ENCODE results near the gene ADAMTS18. TPM values are rescaled to one million over a fixed set of nuclear protein-coding genes. Genes with fewer than 3 reads are reported as not detected.

Gene ADAMTS18
- total and polyA plus RNA-seq, 4 donors, result under 0.01 to 0.17 TPM; not detected in 2

DNA sequence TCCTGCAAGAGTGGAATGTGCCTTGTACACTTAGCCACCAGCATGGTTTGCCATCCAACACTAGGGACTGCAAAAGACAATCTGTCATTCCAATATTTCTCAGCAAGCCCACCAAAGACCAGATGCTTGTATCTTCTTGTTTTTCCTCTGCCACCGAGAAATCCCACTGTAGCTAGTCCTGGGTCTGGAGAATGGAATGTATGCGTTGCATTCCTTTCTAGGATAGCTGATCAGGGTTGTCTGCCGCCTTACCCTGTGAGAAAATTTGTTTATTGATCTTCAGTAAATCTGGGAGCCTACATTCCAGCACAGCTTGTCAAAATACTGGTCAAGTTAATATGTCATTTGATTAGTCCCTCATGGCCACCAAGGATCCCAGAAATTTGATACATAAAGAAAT is 28.1 kb upstream of the ADAMTS18 start:
- H3K27ac ChIP-seq (ENCODE audit: low read depth in 1 of 2, low read length in 2 of 2), result no peak overlapping the region
- WGBS, result 19% methylated on average over 3 of the region's 3 CpGs
- TF ChIP-seq FOXA1 (IDR thresholded peaks at IDR 0.05) (no peak), REST (IDR thresholded peaks at IDR 0.05) (no peak), MAX (IDR thresholded peaks at IDR 0.05) (no peak), FOXA2 (IDR thresholded peaks at IDR 0.05) (no peak), EGR1 (IDR thresholded peaks at IDR 0.05; ENCODE audit: low read depth in 2 of 2) (no peak), TAF1 (conservative IDR thresholded peaks at IDR 0.05) (no peak), ZBTB33 (IDR thresholded peaks at IDR 0.05) (no peak), RXRA (IDR thresholded peaks at IDR 0.05) (no peak)
- TF ChIP-seq, protein P1, sequence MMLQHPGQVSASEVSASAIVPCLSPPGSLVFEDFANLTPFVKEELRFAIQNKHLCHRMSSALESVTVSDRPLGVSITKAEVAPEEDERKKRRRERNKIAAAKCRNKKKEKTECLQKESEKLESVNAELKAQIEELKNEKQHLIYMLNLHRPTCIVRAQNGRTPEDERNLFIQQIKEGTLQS (IDR thresholded peaks at IDR 0.05), result no peak

DNA sequence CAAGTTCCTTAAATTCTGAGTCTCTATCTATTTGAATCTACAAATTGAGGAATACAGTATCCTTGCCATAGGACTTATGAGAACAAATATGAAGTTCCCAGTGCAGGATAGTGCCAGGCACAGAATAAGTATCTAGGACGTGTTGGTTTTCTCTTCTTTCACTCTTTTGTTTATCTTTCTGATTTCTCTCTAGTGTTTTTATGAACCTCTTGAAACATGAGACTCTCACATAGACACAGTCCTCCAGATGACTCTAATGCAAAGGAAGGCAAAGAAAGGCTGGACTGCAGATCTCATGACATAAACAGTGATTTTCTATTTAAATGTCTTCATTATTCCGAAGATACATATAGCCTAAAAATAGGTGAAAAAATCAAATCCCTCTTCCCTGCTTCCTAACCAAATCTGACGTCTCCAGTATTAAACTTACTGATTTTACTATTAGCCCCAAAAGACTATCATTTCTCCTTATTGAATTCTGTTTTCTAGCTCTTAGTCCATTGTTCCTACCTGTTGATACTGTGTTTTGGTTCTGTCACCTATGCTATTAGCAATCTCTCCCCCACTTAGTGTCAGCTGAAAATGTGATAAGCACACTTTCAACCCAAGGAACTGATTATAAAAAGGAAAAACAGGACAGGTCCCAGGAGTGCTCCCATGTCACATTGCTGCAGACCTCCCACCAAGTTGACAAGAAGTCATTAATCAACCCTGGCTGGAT is 24.9 kb upstream of the ADAMTS18 start:
- Histone ChIP-seq H3K36me3 (ENCODE audit: control insufficient read depth in 4 of 4, insufficient read depth in 3 of 4, low read depth in 1 of 4, low read length in 3 of 4) (no peaks in the 10 kb centered on the region), H3K9me3 (ENCODE audit: control insufficient read depth in 4 of 4, low read length in 3 of 4) (no peaks in the 10 kb centered on the region), H3K27ac (ENCODE audit: low read depth in 1 of 2, low read length in 2 of 2) (no peak overlapping the region), H3K4me3 (ENCODE audit: low read depth in 1 of 3, low read length in 3 of 3) (no peak overlapping the region), H3K27me3 (ENCODE audit: control insufficient read depth in 4 of 4, insufficient read depth in 4 of 4, low read length in 3 of 4) (no peaks in the 10 kb centered on the region), H3K9ac (ENCODE audit: low read depth in 1 of 2, low read length in 2 of 2) (no peak overlapping the region), H3K4me1 (ENCODE audit: control insufficient read depth in 4 of 4, insufficient read depth in 4 of 4, low read length in 3 of 4) (no peaks in the 10 kb centered on the region)
- DNase-seq (ENCODE audit: low spot score), result no peak
- WGBS, result 56% methylated on average over 3 of the region's 3 CpGs
- TF ChIP-seq JUND (IDR thresholded peaks at IDR 0.05) (no peak), REST (IDR thresholded peaks at IDR 0.05) (no peak), ZBTB33 (IDR thresholded peaks at IDR 0.05) (no peak), TAF1 (conservative IDR thresholded peaks at IDR 0.05) (no peak), FOXA1 (IDR thresholded peaks at IDR 0.05) (no peak), CTCF (IDR thresholded peaks at IDR 0.05; ENCODE audit: low read depth, low read length, missing input control) (no peak), HNF4G (IDR thresholded peaks at IDR 0.05) (no peak), EGR1 (IDR thresholded peaks at IDR 0.05; ENCODE audit: low read depth in 2 of 2) (no peak), RAD21 (IDR thresholded peaks at IDR 0.05) (no peak), SP1 (IDR thresholded peaks at IDR 0.05) (no peak), RXRA (IDR thresholded peaks at IDR 0.05) (no peak), YY1 (IDR thresholded peaks at IDR 0.05) (no peak), NR2F2 (IDR thresholded peaks at IDR 0.05) (no peak), HNF4A (conservative IDR thresholded peaks at IDR 0.05) (no peak), FOXA2 (IDR thresholded peaks at IDR 0.05) (no peak)
- TF ChIP-seq, protein P1 (IDR thresholded peaks at IDR 0.05), result no peak

More for the DNA sequence above, 28.1 kb upstream of the ADAMTS18 start:
- DNase-seq (ENCODE audit: low spot score), result no peak
- no peaks in the 10 kb centered on the region for H3K9me3 ChIP-seq (ENCODE audit: control insufficient read depth in 4 of 4, low read length in 3 of 4)
- H3K27me3 ChIP-seq (ENCODE audit: control insufficient read depth in 4 of 4, insufficient read depth in 4 of 4, low read length in 3 of 4), result peaks cover 0 to 5% (median 0%) of the 10 kb centered on the region in 4 donors
- peaks cover 0 to 1% (median 0%) of the 10 kb centered on the region in 4 donors for H3K4me1 ChIP-seq (ENCODE audit: control insufficient read depth in 4 of 4, insufficient read depth in 4 of 4, low read length in 3 of 4)
- H3K4me3 ChIP-seq (ENCODE audit: low read depth in 1 of 3, low read length in 3 of 3), result no peak overlapping the region
- H3K9ac ChIP-seq (ENCODE audit: low read depth in 1 of 2, low read length in 2 of 2), result no peak overlapping the region
- H3K36me3 ChIP-seq (ENCODE audit: control insufficient read depth in 4 of 4, insufficient read depth in 3 of 4, low read depth in 1 of 4, low read length in 3 of 4), result no peaks in the 10 kb centered on the region

Data from liver (tissue), 9 donors.